ENCODE measurements around the gene SDHB.

SDHB gene

GRCh38 chr1:16969057-16969611, 84.7 kb downstream of the SDHB start:
- DNase-seq (ENCODE audit: low read depth in 2 of 2) = no peak

All from activated CD8-positive, alpha-beta memory T cell treated with anti-CD3 and anti-CD28 coated beads for 4 hours (primary cell).